Memory B cell (primary cell): ENCODE data around the gene NRBF2.
"Not testable (repeated sequence)": the region's sequence is repeated elsewhere in the genome, so short reads cannot be mapped to it uniquely, and the experiment has no call there.

Source experiments
- ATAC-seq: fragments of 150-1000 bp; cut with Tn5 transposase; 2 replicates; pipeline ENCODE4 v1.10.0; 2021; ENCODE audit warnings: low read depth, mild to moderate bottlenecking, moderate library complexity
- DNase-seq, 2 donors: peaks; one replicate each; pipeline ENCODE4 v3.0.0; 2022; ENCODE audit warnings: low spot score in 2 of 2
- H3K27ac Mint-ChIP-seq: one replicate; pipeline ENCODE4 v1.8.0; 2022; ENCODE audit warnings: mild to moderate bottlenecking, moderate library complexity, mixed read lengths
- H3K27me3 Mint-ChIP-seq: one replicate; pipeline ENCODE4 v1.8.0; 2022; ENCODE audit warnings: mixed read lengths
- H3K36me3 Mint-ChIP-seq: one replicate; pipeline ENCODE4 v1.8.0; 2022; ENCODE audit warnings: mild to moderate bottlenecking, mixed read lengths
- H3K4me1 Mint-ChIP-seq: one replicate; pipeline ENCODE4 v1.8.0; 2022; ENCODE audit warnings: mixed read lengths
- H3K4me3 Mint-ChIP-seq: one replicate; pipeline ENCODE4 v1.8.0; 2022; ENCODE audit warnings: mild to moderate bottlenecking, moderate library complexity, mixed read lengths
- H3K9me3 Mint-ChIP-seq: one replicate; pipeline ENCODE4 v1.8.0; 2022; ENCODE audit warnings: mixed read lengths

The NRBF2 gene

GRCh38 chr10:63133821-63134557 lies 861 bp downstream of the NRBF2 start:
- H3K9me3 Mint-ChIP-seq: peaks cover 13% of the 10 kb centered on the region
- DNase-seq (no peak), ATAC-seq (no peak)
- H3K36me3 Mint-ChIP-seq: peaks cover 6% of the 10 kb centered on the region
- peak overlapping the region; percentile 94 for H3K4me3 Mint-ChIP-seq
- peaks cover 2% of the 10 kb centered on the region for H3K27me3 Mint-ChIP-seq
- H3K27ac Mint-ChIP-seq: peak overlapping the region; percentile 96
- peaks cover 19% of the 10 kb centered on the region for H3K4me1 Mint-ChIP-seq

- Mint-ChIP-seq H3K36me3 (peaks cover 13% of the 10 kb centered on the region), H3K4me1 (peaks cover 34% of the 10 kb centered on the region), H3K4me3 (no peak overlapping the region), H3K9me3 (peaks cover under 1% of the 10 kb centered on the region), H3K27me3 (no peaks in the 10 kb centered on the region), H3K27ac (no peak overlapping the region)
- DNase-seq (no peak), ATAC-seq (no peak)
Measured at GRCh38 chr10:63137306-63137705, 4.2 kb downstream of the NRBF2 start.

- Mint-ChIP-seq H3K27ac (no peak overlapping the region), H3K4me1 (peaks cover 34% of the 10 kb centered on the region), H3K4me3 (no peak overlapping the region), H3K36me3 (peaks cover 16% of the 10 kb centered on the region), H3K9me3 (no peaks in the 10 kb centered on the region), H3K27me3 (no peaks in the 10 kb centered on the region)
- no peak for DNase-seq
- ATAC-seq: no peak
Measured at GRCh38 chr10:63140077-63140476, 6.9 kb downstream of the NRBF2 start.

GRCh38 chr10:63142136-63142535 lies 9.0 kb downstream of the NRBF2 start:
- ATAC-seq: no peak
- no peaks in the 10 kb centered on the region for H3K27me3 Mint-ChIP-seq
- no peaks in the 10 kb centered on the region for H3K9me3 Mint-ChIP-seq
- no peak for DNase-seq
- H3K4me3 Mint-ChIP-seq: no peak overlapping the region
- H3K36me3 Mint-ChIP-seq: peaks cover 20% of the 10 kb centered on the region
- peaks cover 37% of the 10 kb centered on the region for H3K4me1 Mint-ChIP-seq
- H3K27ac Mint-ChIP-seq: peak overlapping the region; percentile 14

GRCh38 chr10:63143987-63144386 lies 10.9 kb downstream of the NRBF2 start:
- H3K27ac Mint-ChIP-seq: peak overlapping the region; percentile 85
- H3K36me3 Mint-ChIP-seq: peaks cover 21% of the 10 kb centered on the region
- no peaks in the 10 kb centered on the region for H3K27me3 Mint-ChIP-seq
- H3K4me3 Mint-ChIP-seq: peak overlapping the region; percentile 69
- ATAC-seq (peak; percentile 21), DNase-seq (no peak)
- no peaks in the 10 kb centered on the region for H3K9me3 Mint-ChIP-seq
- peaks cover 31% of the 10 kb centered on the region for H3K4me1 Mint-ChIP-seq

GRCh38 chr10:63145782-63146181 lies 12.7 kb downstream of the NRBF2 start:
- H3K27me3 Mint-ChIP-seq: no peaks in the 10 kb centered on the region
- H3K9me3 Mint-ChIP-seq: no peaks in the 10 kb centered on the region
- no peak overlapping the region for H3K27ac Mint-ChIP-seq
- no peak overlapping the region for H3K4me3 Mint-ChIP-seq
- DNase-seq: no peak
- ATAC-seq: peak; percentile 54
- H3K36me3 Mint-ChIP-seq: peaks cover 24% of the 10 kb centered on the region
- H3K4me1 Mint-ChIP-seq: peaks cover 23% of the 10 kb centered on the region

- Mint-ChIP-seq H3K27ac (no peak overlapping the region), H3K36me3 (peaks cover 27% of the 10 kb centered on the region), H3K4me1 (peaks cover 24% of the 10 kb centered on the region), H3K9me3 (no peaks in the 10 kb centered on the region), H3K4me3 (no peak overlapping the region), H3K27me3 (no peaks in the 10 kb centered on the region)
- no peak for ATAC-seq
- no peak for DNase-seq
Measured at GRCh38 chr10:63146503-63146902, 13.4 kb downstream of the NRBF2 start.

GRCh38 chr10:63150745-63151144 lies 17.6 kb downstream of the NRBF2 start:
- H3K9me3 Mint-ChIP-seq: no peaks in the 10 kb centered on the region
- H3K36me3 Mint-ChIP-seq: peaks cover 32% of the 10 kb centered on the region
- H3K27ac Mint-ChIP-seq: no peak overlapping the region
- peaks cover 10% of the 10 kb centered on the region for H3K4me1 Mint-ChIP-seq
- DNase-seq (no peak), ATAC-seq (no peak)
- H3K4me3 Mint-ChIP-seq: no peak overlapping the region
- H3K27me3 Mint-ChIP-seq: no peaks in the 10 kb centered on the region

GRCh38 chr10:63153868-63154545 lies 20.9 kb downstream of the NRBF2 start:
- peaks cover 20% of the 10 kb centered on the region for H3K36me3 Mint-ChIP-seq
- not testable (repeated sequence) for H3K4me3 Mint-ChIP-seq, H3K9me3 Mint-ChIP-seq, H3K4me1 Mint-ChIP-seq, DNase-seq, H3K27me3 Mint-ChIP-seq, ATAC-seq, H3K27ac Mint-ChIP-seq

- Mint-ChIP-seq H3K27ac (no peak overlapping the region), H3K36me3 (peaks cover 18% of the 10 kb centered on the region), H3K4me3 (no peak overlapping the region), H3K27me3 (no peaks in the 10 kb centered on the region), H3K4me1 (peaks cover 10% of the 10 kb centered on the region), H3K9me3 (no peaks in the 10 kb centered on the region)
- no peak for DNase-seq
- ATAC-seq: no peak
Measured at GRCh38 chr10:63154546-63155387, 21.6 kb downstream of the NRBF2 start.

- Mint-ChIP-seq H3K4me1 (peaks cover 12% of the 10 kb centered on the region), H3K4me3 (no peak overlapping the region), H3K9me3 (no peaks in the 10 kb centered on the region), H3K27ac (no peak overlapping the region), H3K27me3 (no peaks in the 10 kb centered on the region), H3K36me3 (peaks cover 16% of the 10 kb centered on the region)
- ATAC-seq: no peak
- DNase-seq: no peak
Measured at GRCh38 chr10:63155388-63156020, 22.4 kb downstream of the NRBF2 start.

GRCh38 chr10:63156236-63156635 lies 23.1 kb downstream of the NRBF2 start:
- Mint-ChIP-seq H3K4me3 (no peak overlapping the region), H3K27me3 (no peaks in the 10 kb centered on the region), H3K4me1 (peaks cover 12% of the 10 kb centered on the region), H3K9me3 (no peaks in the 10 kb centered on the region), H3K36me3 (peaks cover 13% of the 10 kb centered on the region), H3K27ac (no peak overlapping the region)
- DNase-seq (no peak), ATAC-seq (no peak)

- Mint-ChIP-seq H3K27ac (no peak overlapping the region), H3K36me3 (peaks cover 11% of the 10 kb centered on the region), H3K27me3 (no peaks in the 10 kb centered on the region), H3K9me3 (no peaks in the 10 kb centered on the region), H3K4me3 (no peak overlapping the region), H3K4me1 (peaks cover 15% of the 10 kb centered on the region)
- DNase-seq (peak; percentile 27 to 63), ATAC-seq (peak; percentile 82)
Measured at GRCh38 chr10:63157845-63158624, 24.9 kb downstream of the NRBF2 start.
